Inferior parietal cortex (tissue), 1 donor: ENCODE data around the gene C11orf54.
A peak's percentile ranks its signal among the peaks of the same experiment; 100 is the strongest.
"Not testable (repeated sequence)": the region's sequence is repeated elsewhere in the genome, so short reads cannot be mapped to it uniquely, and the experiment has no call there.

Experiments
- DNase-seq: peaks from one replicate; pipeline ENCODE4 v3.0.0-alpha.2; 2016; ENCODE audit errors: extremely low spot score

Gene C11orf54

GRCh38 chr11:93734427-93735222, 6.8 kb upstream of the C11orf54 start:
- no peak for DNase-seq

GRCh38 chr11:93735627-93736026, 5.8 kb upstream of the C11orf54 start:
- no peak for DNase-seq

DNA sequence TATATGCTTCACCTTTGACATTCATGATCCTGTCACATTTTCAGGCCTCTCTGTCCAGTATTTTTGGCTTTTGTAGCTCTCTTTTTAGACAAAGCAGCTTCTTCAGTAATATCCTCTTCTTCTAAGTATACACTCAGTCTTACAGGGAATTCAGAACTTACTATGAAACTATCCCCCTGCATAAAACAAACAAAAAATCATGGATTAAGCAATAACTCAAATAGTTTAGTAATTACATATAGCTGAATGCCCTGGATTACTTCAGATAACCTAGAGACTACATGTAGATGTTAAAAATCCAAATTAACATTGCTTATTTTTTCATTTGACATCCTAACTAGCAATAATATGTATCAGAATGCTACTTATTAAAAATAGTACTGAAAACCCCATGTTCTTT, 5.3 kb upstream of the C11orf54 start:
- DNase-seq: no peak

DNA sequence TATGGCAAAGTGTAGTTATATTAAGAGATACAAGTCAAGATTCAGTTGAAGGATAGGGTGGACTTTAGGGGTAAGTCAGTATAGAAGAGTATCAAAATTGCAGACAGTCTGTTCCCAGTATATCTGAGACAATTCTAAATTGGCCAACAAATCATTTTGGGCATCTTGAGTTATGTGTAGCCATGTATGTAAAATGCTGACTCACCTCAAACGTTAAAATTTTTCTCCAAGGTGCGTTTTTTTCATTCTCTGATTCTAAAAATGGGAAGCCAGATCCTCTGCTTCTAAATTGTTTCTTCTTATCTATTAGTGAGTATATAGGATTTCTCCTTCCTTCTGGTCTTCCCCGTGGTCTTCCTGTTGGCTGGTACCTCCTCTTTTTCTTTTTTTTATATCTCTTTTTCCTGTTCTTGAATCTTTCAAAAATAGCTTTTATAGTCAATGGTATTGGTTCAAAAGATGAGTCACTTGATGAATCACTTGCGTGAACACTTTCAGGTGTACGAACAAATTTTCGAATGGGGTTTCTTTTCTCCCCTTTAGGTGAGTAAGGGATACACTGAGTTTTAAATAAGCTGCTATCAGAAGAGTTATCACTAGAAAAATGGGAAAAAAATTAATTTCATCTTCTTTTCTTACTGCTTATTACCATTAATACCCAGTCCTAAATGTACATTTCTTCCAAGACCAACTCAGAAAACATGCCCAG, 3.4 kb upstream of the C11orf54 start:
- DNase-seq: no peak

DNA sequence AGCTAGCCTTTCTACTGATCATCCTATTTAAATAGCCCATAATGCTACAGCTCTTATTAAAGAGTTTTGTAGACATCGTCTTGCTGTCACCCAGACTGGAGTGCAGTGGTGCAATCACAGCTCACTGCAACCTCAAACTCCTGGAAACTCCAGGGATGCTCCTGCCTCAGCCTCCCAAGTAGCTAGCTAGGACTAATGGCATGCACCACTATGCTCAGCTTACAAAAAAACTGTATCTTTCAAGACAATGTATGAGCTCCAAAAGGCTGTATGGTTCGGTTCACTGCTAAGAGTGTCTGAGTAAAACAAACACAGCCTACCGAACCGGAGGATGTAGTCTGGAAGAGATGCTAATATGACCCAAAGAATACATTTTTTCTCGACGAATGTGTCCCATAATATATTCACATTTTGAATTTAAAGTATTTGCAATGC, 2.8 kb upstream of the C11orf54 start:
- no peak for DNase-seq

DNA sequence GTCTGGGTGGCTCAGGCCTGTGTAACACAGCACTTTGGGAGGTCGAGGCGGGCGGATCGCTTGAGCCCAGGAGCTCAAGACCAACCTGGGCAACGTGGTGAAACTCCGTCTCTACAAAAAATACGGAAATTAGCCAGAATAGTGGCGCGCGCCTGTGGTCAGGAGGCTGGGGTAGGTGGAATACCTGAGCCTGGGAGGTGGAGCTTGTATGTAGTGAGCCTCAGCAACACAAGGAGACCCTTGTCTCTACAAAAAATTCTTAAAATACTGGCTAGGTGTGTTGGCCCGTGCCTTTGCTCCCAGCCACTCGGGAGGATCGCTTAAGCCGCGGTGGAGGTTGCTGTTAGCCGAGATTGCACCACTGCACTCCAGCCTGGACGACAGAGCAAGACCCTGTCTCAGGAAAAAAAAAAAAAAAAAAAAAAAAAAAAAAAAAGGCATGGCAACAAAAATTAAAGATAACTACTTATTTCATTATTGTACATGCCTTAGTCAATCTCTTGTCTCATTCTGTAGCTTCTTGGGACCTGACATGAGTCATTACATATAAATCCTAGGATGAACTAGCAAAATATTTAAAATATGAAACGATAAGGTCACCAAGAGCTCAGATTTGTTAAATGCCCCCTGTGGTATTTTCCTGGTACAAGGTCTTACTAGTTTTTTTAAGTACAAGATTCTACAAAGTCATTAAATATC, 1.3 kb upstream of the C11orf54 start:
- no peak for DNase-seq

DNA sequence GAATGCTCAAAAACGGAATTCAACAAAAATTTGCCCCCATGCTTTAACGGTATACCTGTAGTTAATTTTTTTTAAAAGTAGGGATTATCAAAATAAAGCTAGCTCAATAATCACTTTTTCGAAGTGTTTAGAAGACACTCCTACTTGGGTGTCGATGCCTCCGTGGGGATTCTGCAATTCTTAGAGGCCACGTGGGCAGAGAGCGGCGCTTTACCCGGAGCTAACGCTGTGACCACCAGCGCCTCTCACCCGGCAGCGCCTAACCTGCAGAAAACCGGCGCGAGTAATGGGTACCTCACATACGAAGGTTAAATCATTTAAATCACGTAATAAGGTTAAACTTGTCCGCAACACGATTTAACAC, 760 bp upstream of the C11orf54 start:
- DNase-seq: no peak

DNA sequence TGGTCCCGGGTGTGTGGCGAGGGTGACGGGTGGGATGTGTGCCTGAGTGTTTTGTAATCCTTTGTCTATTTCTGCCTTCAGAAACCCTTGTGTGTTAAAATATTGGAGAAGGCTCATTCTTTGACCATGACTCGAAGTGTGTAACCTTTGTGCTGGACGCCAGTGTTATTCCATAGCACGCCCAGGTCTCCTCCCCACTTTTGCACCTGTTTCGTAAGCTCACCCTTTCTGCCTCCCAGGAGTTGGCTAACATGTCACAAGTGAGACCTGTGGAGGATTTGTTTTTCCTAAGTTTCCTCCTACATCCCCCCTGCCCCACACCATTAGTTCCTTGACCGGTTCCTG, 382 bp downstream of the C11orf54 start:
- DNase-seq: no peak

DNA sequence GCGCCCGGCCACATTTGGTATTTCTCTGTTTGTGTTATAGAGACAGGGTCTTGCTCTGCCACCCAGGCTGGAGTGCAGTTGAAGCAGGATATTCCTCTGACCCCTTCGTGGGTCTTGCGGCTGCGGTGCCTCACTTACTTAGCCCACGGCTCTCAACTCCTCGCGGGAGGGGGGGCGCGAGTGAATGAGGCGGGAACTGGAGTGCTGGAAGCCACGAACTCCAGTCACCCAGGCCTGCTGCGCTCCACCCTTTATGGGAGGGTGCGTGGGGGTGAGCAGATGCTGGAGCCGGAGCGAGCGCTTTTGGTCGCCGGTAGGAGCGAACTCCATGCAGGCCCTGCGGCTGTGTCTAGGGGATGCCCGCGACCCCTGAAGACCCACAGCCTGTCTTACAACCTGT, 1.8 kb downstream of the C11orf54 start:
- no peak for DNase-seq

- DNase-seq: no peak
These were observed 3.2 kb downstream of the C11orf54 start for GRCh38 chr11:93744669-93745004.

GRCh38 chr11:93745005-93745755, 3.7 kb downstream of the C11orf54 start:
- DNase-seq: peak; percentile 44

- DNase-seq: no peak
These were observed 4.6 kb downstream of the C11orf54 start for GRCh38 chr11:93746101-93746500.

DNA sequence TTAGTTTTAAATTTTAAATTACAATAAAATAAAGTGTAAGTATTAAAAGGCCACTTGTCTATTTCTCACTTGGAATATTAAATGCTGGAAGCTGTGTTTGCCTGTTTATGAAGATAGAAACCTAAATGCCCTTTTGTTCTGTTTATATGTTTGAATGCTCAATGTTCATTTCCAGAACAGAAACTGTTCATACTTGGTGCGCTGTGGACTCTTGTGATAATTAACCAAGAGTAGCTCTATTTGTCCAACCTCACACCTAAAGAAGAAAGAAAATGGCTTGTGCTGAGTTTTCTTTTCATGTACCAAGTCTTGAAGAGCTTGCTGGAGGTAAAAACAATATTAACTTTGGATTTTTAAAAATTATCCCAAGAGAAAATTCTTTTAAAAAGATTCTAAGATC, 5.7 kb downstream of the C11orf54 start:
- DNase-seq: no peak

DNA sequence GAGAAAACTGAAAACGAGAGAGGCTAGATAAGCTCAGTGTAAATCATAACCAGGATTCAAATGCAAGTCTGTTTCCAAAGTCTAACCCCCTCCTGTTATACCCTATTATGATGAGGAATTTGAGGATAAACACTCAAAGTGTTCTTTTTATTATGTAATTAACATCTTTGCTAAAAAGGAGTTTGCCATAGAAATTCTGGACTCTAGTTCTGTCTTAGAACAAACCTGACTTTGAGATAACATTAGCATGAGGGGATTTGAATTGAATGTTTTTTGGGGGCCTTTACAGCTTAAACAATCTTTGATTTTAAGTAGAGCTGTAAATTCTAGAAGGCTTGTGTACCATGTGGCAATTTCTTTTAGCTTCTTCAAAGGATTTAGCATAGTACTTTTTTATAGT, 9.5 kb downstream of the C11orf54 start:
- DNase-seq: no peak

GRCh38 chr11:93753241-93753640, 11.8 kb downstream of the C11orf54 start:
- DNase-seq: no peak

DNA sequence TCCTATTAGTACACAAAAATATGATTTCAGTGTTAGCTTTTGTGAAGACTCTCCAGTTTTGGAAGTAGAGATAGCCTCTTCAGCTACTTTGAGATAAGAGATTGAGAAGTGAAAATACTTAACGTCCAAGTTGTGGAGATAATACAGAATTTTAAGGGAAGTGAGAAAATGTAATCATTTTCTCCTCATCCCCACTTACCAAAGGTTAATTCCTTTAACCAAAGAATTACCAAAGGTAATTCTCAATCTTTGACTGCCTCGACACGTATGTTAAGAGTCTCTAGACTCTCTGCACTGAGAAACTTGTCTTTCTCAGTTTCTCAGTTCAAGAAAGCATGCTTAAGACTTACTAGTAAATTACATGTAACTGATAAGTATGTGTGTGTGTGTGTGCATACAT, 15.3 kb downstream of the C11orf54 start:
- DNase-seq: no peak

DNA sequence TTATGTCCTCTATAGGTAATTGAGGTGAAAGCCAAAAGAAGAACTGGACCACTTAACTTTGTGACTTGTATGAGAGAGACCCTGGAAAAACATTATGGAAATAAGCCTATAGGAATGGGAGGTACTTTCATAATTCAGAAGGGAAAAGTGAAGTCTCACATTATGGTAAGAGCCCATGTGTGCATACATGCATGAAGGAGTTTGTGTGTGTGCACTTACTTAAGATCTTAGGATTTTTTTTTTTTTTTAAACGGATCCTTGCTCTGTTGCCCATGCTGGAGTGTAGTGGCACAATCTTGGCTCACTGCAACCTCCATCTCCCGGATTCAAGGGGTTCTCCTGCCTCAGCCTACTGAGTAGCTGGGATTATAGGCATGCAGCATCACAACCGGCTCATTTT, 15.8 kb downstream of the C11orf54 start:
- DNase-seq: no peak

DNA sequence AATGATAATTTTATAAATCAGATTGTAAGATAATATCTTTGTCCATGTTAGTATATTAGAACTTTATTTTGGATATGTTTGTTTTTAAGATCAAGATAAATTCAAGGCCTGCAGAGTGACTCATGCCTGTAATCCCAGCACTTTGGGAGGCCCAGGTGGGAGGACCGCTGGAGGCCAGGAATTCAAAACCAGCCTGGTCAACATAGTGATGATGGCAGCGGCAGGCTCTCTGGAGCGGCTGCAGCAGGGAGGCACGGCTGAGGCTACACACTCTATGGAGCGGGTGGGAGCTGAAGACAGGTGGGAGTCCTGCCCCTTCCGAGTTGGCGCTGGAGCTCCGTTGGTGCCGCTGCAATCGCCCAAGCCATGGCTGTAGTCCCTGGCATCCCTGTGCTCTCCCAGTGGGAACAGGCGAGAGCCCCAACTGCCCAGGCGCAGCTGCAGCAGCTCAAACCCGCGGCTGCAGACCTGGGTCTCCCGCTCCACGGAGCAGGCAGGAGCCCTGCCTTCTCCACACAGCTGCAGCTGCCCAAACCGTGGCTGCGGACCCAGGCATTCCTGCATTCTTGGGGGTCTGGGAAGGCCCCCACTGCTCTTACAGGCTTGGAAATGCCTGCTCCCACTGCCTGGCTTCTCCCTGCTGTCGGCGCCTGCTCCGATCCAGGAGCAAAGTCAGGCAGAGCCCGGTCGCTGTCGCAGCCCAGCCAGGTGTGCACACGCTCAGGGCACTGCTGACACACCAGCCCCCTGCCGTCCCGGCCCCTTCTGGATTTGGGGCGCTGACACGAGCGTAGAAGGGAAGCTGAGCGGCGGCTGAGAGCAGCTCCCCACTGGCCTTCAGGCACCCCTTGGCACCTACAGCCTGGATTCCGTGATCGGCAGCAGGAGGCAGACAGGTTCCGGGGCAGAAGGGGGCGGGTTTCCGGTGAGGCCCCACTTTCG, 16.7 kb downstream of the C11orf54 start:
- DNase-seq: no peak

DNA sequence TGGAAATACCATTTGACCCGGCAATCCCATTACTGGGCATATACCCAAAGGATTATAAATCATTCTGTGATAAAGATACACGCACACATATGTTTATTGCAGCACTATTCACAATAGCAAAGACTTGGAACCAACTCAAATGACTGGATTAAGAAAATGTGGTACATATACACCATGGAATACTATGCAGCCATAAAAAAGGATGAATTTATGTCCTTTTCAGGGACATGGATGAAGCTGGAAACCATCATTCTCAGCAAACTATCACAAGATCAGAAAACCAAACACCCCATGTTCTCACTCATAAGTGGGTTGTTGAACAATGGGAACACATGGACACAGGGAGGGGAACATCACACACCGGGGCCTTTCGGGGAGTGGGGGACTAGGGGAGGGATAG, 17.7 kb downstream of the C11orf54 start:
- not testable (repeated sequence) for DNase-seq

DNA sequence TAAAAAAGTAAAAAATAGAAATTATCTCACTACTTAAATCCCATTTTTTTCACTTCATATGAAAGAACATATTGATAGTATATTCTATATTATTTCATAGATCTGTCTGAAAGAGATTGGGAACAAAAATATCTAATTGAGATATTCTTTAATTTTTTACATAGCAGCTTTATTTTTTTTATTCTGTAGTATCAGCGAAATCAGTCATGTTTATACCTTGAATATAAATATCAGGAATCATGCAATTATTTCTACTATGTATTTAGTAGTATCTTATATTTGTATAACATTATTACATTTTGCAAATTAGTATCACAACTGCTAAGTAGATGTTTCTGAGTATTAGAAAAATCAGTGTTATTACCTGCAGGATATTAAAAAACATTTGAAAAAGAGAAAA, 20.4 kb downstream of the C11orf54 start:
- no peak for DNase-seq

- no peak for DNase-seq
These were observed 24.1 kb downstream of the C11orf54 start for GRCh38 chr11:93765551-93765950.
